Measurements from ENCODE around the gene NNT.
"Not testable (repeated sequence)": the region's sequence is repeated elsewhere in the genome, so short reads cannot be mapped to it uniquely, and the experiment has no call there.

- not testable (repeated sequence) for TF ChIP-seq CTCF, POLR2A, EP300, POLR2AphosphoS5 (IDR thresholded peaks at IDR 0.05)
These were observed 46.4 kb upstream of the NNT start for GRCh38 chr5:43556607-43556856.
